Measurements from ENCODE around the gene SERTAD4.

DNA sequence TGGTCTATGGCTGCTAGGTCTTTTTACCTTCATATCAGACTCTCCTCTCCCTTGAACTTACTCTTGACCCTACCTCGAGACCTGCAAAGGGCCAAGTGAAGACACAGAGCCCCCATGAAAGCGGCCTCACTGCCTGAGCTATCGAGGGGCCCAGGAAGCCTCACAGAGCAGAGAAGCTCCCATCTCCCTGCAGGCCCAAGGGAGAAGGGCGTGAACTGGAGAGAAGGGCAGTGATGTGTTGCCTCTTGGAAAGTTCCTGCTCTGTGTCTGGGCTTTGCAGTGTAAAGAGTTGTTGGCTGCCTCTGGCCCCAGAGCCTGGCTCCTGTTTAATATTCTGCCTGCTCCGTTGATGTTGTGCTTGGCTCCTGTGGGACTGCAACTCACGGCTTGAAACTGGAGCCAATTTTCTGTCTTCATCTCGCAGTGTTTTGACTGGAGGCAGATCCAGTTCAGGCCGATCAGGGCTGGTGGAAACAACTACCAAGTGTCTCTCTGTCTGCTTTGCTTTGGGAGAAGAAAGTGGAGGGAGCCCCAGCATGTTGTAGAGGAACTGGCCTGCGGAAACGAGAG lies 4.3 kb downstream of the SERTAD4 start:
- TF ChIP-seq, protein P1, sequence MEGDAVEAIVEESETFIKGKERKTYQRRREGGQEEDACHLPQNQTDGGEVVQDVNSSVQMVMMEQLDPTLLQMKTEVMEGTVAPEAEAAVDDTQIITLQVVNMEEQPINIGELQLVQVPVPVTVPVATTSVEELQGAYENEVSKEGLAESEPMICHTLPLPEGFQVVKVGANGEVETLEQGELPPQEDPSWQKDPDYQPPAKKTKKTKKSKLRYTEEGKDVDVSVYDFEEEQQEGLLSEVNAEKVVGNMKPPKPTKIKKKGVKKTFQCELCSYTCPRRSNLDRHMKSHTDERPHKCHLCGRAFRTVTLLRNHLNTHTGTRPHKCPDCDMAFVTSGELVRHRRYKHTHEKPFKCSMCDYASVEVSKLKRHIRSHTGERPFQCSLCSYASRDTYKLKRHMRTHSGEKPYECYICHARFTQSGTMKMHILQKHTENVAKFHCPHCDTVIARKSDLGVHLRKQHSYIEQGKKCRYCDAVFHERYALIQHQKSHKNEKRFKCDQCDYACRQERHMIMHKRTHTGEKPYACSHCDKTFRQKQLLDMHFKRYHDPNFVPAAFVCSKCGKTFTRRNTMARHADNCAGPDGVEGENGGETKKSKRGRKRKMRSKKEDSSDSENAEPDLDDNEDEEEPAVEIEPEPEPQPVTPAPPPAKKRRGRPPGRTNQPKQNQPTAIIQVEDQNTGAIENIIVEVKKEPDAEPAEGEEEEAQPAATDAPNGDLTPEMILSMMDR (IDR thresholded peaks at IDR 0.05; ENCODE audit: low read depth, low read length), result no peak
- TF ChIP-seq EZH2phosphoT487 (IDR thresholded peaks at IDR 0.05; ENCODE audit: low read depth), result no peak
